ENCODE data around the gene FBXO31.
"Not testable (repeated sequence)": the region's sequence is repeated elsewhere in the genome, so short reads cannot be mapped to it uniquely, and the experiment has no call there.

Gene FBXO31

DNA sequence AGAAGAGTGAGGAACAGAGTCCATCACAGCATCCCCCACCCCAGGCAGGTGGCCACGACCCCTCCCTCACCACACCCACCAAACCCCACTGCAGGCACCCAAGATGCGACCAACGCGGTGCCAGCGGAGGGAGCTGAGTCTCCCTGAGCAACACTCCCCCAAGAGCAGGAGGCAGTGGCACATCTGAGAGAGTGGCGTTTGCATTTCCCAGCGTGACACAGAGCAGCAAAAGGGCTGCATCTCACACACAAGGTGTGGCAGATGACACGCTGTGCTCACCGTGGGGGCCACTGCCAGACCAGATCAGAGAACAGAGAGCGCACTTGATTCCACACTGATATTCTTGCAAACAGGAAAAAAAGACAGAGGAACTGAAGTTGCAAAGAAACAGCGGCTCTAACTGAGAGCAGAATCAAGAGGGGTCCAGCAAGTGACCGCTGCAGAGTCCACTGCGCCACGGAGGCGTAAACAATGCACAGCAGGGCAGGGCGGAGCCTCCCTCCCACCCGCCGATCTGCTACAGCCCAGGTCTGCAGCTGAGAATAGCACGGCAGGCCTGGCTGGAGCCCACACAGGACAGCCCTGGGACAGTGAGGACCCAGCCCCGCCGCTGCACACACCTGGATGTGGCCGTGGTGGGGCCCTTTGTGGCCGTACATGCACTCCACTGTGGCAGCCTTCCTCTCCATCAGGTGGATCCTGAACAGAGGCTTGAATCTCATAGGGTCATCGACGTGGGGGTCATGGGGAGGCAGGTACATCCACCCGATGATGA is 40.4 kb downstream of the FBXO31 start:
- DNase-seq = no peak

DNA sequence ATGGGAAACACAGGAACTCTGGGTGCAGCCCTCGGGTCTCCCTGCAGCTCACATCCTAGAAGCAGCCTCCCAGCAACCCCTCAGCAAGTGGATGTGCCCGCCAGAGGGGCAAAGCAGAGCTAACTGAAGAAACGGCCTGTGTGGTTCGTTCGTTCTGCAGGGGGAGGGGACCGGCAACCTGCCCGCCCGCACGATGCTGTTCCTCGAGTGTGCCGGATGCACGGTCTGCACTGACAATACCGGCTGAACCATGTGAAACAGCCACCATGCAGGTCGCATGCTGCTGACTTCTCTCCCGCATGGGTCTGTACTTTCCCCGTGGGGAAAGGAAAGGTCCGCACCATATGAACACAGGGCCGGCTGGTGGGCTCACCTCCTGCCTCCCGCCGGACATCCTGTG is 41.1 kb downstream of the FBXO31 start:
- no peak for DNase-seq

- no peak for DNase-seq
Observed at GRCh38 chr16:87340198-87340597, 43.4 kb downstream of the FBXO31 start.

GRCh38 chr16:87339724-87340105 is 43.9 kb downstream of the FBXO31 start:
- DNase-seq = not testable (repeated sequence)

DNA sequence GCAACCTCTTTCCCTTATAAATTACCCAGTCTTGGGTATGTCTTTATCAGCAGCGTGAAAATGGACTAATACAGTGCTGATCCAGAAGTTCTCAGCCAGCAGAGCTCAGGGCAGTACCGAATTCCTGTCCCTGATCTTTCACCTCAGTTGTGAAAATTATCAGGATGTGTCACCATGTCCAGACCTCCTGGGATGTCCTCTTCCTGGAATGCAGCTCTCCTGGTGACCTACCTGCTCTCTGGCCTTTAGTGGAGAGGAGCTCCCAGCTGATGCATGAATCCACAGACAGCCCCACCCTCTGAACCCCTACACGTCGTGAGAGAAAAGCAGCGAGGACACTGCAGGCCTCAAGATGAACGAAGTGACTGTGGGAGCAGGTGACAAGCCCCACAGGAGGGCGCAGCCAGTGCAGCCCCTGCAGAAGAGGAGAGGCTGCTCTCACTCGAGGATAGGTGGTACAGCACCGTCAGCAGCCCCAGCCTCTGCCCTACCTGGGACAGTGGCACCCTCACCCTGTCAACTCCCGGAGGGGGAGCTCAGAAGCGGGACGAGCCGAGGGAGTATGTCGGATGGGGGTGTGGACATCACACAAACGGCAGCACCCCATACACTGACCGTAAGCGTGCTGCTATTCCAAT is 44.4 kb downstream of the FBXO31 start:
- no peak for DNase-seq

GRCh38 chr16:87338155-87338765 is 45.3 kb downstream of the FBXO31 start:
- no peak for DNase-seq

GRCh38 chr16:87337262-87337771 is 46.3 kb downstream of the FBXO31 start:
- no peak for DNase-seq

DNA sequence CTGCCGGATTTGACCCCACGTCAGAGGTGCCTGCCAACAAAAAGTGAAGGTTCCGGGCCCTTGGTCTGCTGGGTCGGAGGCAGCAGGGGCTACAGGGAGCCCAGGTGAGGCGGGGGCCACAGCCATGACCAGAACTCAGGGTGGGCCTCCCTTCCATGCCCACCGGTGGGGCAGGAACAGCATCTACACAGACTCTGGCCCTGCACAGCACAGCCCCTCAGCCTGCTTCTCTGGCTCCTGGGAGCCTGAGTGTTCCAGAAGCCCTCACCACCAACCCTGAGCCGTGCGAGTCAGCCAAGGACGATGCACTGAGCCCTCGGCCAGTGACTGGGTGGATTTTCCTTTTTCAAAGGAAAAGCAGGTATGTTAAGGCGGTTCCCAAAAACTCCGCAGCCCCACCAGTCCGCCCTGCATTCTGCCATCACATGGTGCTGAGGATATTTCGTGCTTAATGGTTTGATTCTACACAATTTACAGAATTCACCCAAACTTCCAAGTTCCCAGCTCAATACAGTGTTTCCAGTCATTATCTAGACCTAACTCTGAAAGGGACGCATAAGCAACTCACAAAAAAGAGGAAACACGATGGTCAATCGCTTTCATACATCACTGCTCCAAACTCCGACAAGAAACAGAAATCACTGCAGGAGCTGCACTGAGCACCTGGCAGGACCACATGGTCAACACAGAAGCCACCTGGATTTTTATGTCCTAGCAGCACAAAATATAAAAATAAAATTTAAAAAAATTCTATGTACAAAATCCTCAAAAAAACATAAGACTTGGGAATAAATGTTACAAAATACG is 46.9 kb downstream of the FBXO31 start:
- no peak for DNase-seq

GRCh38 chr16:87335625-87336433 is 47.7 kb downstream of the FBXO31 start:
- DNase-seq = no peak

DNA sequence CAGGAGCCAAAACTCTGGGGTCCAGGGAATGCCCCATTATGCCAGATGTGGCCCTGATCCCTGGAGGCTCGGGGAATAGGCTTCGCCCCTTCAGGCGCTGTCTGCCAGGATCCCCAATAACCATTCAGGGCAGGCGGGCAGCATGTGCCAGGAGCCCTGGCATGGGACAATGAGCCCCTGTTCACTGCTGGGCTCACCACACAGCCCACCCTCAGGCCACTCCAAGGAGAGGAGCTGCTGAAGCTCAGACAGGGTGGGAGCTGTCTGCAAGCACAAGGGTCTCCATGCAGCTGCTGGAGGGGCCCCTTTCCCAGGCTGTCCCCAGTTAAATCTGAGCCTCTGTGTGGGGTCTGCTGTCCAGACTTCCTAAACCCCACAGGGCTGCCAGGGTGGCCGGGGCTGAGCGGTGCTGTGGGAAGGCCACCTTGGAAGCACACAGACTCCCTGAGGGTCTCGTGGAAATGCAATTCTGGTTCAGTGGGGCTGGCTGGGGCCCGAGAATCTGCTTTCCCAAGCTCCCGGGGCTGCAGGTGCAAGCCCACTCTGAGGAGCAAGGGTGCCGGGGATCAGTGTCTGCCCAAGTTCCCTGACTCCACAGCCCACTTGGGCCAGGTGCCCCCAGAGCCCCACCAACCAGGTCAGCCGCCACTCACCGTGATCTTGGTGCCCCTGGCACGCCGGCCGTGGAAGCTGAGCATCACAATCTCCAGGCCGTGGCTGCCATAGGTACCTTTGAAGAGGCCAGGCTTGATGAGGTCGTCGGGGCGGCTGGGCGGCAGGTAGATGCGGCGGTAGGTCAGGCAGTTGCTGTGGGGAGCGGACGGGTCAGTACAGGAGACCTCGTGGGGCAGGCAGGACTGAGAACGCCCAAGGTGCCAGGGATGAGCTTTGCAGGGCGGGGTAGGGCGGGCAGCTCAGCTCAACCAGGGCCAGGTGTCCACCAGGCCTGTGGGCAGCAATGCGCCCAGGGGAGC is 48.6 kb downstream of the FBXO31 start:
- no peak for DNase-seq

- no peak for DNase-seq
Observed at GRCh38 chr16:87333581-87334331, 49.8 kb downstream of the FBXO31 start.

GRCh38 chr16:87333101-87333500 is 50.5 kb downstream of the FBXO31 start:
- no peak for DNase-seq

DNA sequence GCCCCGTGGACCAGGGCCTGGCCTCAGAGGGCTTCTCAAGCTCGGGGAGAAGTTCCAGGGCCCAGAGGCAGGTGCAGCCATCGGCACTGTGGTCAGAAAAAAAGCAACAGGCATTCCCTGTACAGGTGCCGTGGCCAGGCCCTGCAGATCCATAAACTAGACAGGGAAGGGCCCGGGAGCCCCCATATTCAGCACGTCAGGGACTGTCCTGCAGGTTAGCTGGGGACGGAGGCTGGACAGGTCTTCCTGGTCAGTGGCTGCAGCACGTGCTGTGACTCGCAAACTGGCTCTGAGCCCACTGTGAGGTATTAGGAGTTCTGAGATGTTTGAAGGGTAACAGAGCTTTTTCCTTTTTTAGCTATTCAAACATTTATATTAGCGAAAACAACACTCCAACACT is 51.4 kb downstream of the FBXO31 start:
- DNase-seq = no peak

DNA sequence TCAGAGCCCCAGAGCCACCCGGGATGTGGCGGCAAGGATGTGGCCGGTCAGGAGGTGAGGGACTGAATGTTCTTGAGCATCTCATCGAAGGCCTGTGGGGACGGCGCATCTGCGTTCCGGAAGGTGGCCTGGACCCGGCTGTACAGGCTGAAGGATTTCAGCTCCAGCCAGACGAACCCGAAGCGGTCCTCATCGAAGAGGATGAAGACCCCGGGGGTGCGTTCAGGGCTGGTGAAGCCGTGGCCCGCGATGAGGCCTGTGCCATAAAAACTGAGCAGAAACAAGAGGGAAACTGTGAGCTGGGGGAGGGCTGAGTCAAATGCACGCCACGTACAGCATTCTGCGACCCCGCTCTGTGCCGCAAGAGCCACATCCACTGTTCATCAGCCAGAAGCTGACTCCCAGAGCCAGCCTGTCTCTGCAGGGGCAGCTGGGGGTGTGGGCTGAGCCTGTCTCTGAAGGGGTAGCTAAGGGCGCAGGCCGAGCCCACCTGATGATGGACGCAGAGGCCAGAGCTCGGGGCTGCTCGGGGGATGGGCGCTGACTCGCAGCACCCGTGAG is 52.3 kb downstream of the FBXO31 start:
- no peak for DNase-seq

GRCh38 chr16:87330646-87331045 is 52.9 kb downstream of the FBXO31 start:
- DNase-seq = no peak

GRCh38 chr16:87330257-87330624 is 53.3 kb downstream of the FBXO31 start:
- no peak for DNase-seq

GRCh38 chr16:87329436-87330256 is 53.9 kb downstream of the FBXO31 start:
- DNase-seq = no peak

GRCh38 chr16:87328846-87329245 is 54.7 kb downstream of the FBXO31 start:
- no peak for DNase-seq
